ENCODE data around the gene IBA57. TPM values are rescaled to one million over a fixed set of nuclear protein-coding genes. Genes with fewer than 3 reads are reported as not detected.
A peak's percentile ranks its signal among the peaks of the same experiment; 100 is the strongest.

Gene IBA57
- total and polyA plus RNA-seq, 2 experiments from 2014 or later, result 4.7 to 5.0 TPM

DNA sequence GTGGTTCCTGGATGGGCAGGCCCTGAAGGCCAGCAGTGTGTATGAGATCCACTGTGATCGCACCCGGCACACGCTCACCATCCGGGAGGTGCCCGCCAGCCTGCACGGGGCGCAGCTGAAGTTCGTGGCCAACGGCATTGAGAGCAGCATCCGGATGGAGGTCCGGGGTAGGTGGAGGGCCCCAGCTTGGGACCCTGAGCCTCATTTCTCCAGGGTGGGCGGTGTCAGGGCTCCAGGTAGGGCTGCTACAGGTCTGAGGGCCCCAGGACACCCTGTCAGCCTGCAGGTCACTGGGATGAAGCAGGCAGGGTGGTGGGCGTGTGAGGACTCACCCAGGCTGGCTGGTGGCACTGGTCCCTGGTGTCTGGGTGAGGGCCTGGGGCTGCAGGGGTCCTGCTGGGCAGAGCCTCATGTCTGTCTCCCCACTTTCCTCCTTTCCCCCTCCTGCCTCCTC lies 50.1 kb downstream of the IBA57 start:
- H3K27ac ChIP-seq, result no peak overlapping the region
- H4K20me1 ChIP-seq (ENCODE audit: insufficient read depth, poor library complexity, severe bottlenecking), result no peaks in the 10 kb centered on the region
- H3K36me3 ChIP-seq (replicated peaks; ENCODE audit: insufficient read depth, low read depth), result no peaks in the 10 kb centered on the region
- WGBS (ENCODE audit: low lambda C conversion rate, missing lambda C conversion rate), result 100% methylated on average over 13 of the region's 13 CpGs
- TF ChIP-seq, protein P1, sequence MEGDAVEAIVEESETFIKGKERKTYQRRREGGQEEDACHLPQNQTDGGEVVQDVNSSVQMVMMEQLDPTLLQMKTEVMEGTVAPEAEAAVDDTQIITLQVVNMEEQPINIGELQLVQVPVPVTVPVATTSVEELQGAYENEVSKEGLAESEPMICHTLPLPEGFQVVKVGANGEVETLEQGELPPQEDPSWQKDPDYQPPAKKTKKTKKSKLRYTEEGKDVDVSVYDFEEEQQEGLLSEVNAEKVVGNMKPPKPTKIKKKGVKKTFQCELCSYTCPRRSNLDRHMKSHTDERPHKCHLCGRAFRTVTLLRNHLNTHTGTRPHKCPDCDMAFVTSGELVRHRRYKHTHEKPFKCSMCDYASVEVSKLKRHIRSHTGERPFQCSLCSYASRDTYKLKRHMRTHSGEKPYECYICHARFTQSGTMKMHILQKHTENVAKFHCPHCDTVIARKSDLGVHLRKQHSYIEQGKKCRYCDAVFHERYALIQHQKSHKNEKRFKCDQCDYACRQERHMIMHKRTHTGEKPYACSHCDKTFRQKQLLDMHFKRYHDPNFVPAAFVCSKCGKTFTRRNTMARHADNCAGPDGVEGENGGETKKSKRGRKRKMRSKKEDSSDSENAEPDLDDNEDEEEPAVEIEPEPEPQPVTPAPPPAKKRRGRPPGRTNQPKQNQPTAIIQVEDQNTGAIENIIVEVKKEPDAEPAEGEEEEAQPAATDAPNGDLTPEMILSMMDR (IDR thresholded peaks at IDR 0.05; ENCODE audit: poor library complexity), result no peak
- TF ChIP-seq EZH2 (IDR thresholded peaks at IDR 0.05; ENCODE audit: borderline replicate concordance) (no peak), EZH2phosphoT487 (IDR thresholded peaks at IDR 0.05; ENCODE audit: low read depth, severe bottlenecking, unreplicated experiment) (no peak)
- H3K9me3 ChIP-seq (ENCODE audit: low read depth), result no peaks in the 10 kb centered on the region
- no peaks in the 10 kb centered on the region for H3K79me2 ChIP-seq
- no peak overlapping the region for H3K4me2 ChIP-seq
- no peaks in the 10 kb centered on the region for H3K9me2 ChIP-seq (replicated peaks; ENCODE audit: insufficient read depth)
- no peak for DNase-seq (ENCODE audit: low spot score)
- no peak overlapping the region for H3K4me3 ChIP-seq
- peaks cover 9% of the 10 kb centered on the region for H3K4me1 ChIP-seq (ENCODE audit: insufficient read depth)
- no peak overlapping the region for H2AFZ ChIP-seq
- no peaks in the 10 kb centered on the region for H3K27me3 ChIP-seq

DNA sequence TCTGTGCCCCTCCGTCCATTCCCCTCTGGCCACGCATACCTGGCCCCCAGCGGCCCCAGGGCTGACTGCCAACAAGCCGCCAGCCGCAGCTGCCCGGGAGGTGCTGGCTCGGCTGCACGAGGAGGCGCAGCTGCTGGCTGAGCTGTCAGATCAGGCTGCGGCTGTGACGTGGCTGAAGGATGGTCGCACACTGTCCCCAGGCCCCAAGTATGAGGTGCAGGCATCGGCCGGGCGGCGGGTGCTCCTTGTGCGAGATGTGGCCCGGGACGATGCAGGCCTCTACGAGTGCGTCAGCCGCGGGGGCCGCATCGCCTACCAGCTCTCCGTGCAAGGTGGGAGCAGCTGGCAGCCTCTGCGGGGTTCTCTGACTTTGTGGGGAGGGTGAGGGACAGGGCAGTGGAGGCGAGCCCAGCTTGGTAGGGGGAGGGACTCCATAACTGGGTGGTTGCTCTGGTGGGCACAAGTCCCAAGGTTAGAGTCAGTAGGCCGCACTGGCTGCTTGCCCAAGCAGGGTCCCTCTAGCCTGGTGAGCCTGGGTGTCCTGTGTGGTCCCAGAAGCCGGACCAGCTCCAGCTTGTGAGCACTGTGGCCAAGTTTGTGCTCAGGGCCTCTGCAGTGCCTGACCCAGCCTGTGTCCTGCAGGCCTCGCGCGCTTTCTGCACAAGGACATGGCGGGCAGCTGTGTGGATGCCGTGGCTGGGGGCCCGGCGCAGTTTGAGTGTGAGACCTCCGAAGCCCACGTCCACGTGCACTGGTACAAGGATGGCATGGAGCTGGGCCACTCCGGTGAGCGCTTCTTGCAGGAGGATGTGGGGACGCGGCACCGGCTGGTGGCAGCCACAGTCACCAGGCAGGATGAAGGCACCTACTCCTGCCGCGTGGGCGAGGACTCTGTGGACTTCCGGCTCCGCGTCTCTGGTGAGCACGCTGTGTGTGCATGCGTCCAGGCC lies 51.0 kb downstream of the IBA57 start:
- H4K20me1 ChIP-seq (ENCODE audit: insufficient read depth, poor library complexity, severe bottlenecking), result no peaks in the 10 kb centered on the region
- no peak overlapping the region for H3K4me3 ChIP-seq
- 96% methylated on average over 53 of the region's 53 CpGs for WGBS (ENCODE audit: low lambda C conversion rate, missing lambda C conversion rate)
- no peak for DNase-seq (ENCODE audit: low spot score)
- H3K27ac ChIP-seq, result no peak overlapping the region
- H3K4me2 ChIP-seq, result no peak overlapping the region
- H3K9me3 ChIP-seq (ENCODE audit: low read depth), result no peaks in the 10 kb centered on the region
- no peaks in the 10 kb centered on the region for H3K9me2 ChIP-seq (replicated peaks; ENCODE audit: insufficient read depth)
- H3K27me3 ChIP-seq, result no peaks in the 10 kb centered on the region
- H3K79me2 ChIP-seq, result no peaks in the 10 kb centered on the region
- TF ChIP-seq EZH2phosphoT487 (IDR thresholded peaks at IDR 0.05; ENCODE audit: low read depth, severe bottlenecking, unreplicated experiment) (no peak), EZH2 (IDR thresholded peaks at IDR 0.05; ENCODE audit: borderline replicate concordance) (no peak)
- TF ChIP-seq, protein P1 (IDR thresholded peaks at IDR 0.05; ENCODE audit: poor library complexity), result no peak
- no peaks in the 10 kb centered on the region for H3K36me3 ChIP-seq (replicated peaks; ENCODE audit: insufficient read depth, low read depth)
- no peak overlapping the region for H2AFZ ChIP-seq
- peaks cover 9% of the 10 kb centered on the region for H3K4me1 ChIP-seq (ENCODE audit: insufficient read depth)

DNA sequence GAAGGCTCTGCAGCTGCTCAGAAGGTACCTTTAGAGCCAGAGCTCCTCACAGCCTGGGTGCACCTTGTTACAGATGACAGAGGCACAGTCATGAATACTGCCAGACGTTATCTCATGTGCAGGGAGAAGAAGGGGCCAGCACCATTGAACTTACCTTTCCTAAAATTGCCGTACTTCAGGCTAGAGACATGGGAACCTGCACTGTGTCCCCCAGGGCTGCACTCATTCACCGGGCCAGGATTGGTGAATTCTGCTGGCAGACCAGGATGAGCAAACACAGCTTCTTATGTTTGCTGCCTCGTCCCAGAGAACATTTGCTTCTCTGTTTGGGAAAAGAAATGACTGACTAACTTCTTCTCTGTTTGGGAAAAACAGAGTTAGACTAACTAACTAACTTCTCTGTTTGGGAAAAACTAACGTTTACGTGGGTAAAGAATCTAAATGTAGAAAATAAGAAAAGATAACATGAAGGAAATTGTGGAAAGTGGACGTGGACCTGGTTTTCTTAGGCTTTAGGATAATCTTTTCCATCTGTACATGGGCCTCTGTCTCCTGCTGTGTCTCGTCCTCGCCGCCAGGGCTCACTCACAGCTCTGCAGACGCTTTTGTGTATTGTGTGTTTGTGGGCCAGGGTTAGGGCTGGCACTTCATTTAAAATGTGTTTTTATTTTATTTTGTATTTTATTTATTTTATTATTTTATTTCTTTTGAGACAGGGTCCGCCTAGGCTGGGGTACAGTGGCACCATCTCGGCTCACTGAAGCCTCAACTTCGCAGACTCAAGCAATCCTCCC lies 52.1 kb downstream of the IBA57 start:
- Histone ChIP-seq H3K79me2 (no peaks in the 10 kb centered on the region), H3K4me1 (ENCODE audit: insufficient read depth) (peaks cover 5% of the 10 kb centered on the region), H3K27ac (no peak overlapping the region), H2AFZ (no peak overlapping the region), H3K36me3 (replicated peaks; ENCODE audit: insufficient read depth, low read depth) (no peaks in the 10 kb centered on the region), H3K9me2 (replicated peaks; ENCODE audit: insufficient read depth) (no peaks in the 10 kb centered on the region), H3K4me3 (no peak overlapping the region), H3K4me2 (no peak overlapping the region), H3K27me3 (no peaks in the 10 kb centered on the region), H4K20me1 (ENCODE audit: insufficient read depth, poor library complexity, severe bottlenecking) (no peaks in the 10 kb centered on the region), H3K9me3 (ENCODE audit: low read depth) (no peaks in the 10 kb centered on the region)
- TF ChIP-seq EZH2 (IDR thresholded peaks at IDR 0.05; ENCODE audit: borderline replicate concordance), result no peak
- TF ChIP-seq, protein P1 (IDR thresholded peaks at IDR 0.05; ENCODE audit: poor library complexity), result peak; percentile 37
- TF ChIP-seq EZH2phosphoT487 (IDR thresholded peaks at IDR 0.05; ENCODE audit: low read depth, severe bottlenecking, unreplicated experiment), result no peak
- DNase-seq (ENCODE audit: low spot score), result no peak
- WGBS (ENCODE audit: low lambda C conversion rate, missing lambda C conversion rate), result 70% methylated on average over 14 of the region's 14 CpGs
